Measurements from ENCODE around the gene CUX1.

DNA sequence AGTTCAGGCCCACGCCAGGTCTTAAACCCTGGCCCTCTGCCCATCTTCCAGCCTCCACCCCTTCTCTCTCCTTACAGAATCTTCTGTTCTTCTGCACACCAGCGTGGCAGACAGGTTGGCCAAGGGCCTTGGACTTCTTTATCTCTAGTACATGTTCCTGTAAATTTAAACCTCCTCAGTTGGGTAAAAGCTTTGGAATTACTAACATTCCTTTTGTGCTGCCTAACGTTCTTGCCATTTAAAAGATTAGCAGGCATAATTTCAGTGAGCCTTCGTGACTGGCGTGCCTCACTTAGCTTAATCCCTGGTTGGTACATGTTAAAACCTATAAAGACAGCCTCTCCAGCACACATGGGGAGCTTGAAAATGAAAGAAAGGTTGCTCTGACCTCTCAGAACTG is 192.2 kb downstream of the CUX1 start:
- TF ChIP-seq, protein P1, sequence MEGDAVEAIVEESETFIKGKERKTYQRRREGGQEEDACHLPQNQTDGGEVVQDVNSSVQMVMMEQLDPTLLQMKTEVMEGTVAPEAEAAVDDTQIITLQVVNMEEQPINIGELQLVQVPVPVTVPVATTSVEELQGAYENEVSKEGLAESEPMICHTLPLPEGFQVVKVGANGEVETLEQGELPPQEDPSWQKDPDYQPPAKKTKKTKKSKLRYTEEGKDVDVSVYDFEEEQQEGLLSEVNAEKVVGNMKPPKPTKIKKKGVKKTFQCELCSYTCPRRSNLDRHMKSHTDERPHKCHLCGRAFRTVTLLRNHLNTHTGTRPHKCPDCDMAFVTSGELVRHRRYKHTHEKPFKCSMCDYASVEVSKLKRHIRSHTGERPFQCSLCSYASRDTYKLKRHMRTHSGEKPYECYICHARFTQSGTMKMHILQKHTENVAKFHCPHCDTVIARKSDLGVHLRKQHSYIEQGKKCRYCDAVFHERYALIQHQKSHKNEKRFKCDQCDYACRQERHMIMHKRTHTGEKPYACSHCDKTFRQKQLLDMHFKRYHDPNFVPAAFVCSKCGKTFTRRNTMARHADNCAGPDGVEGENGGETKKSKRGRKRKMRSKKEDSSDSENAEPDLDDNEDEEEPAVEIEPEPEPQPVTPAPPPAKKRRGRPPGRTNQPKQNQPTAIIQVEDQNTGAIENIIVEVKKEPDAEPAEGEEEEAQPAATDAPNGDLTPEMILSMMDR (IDR thresholded peaks at IDR 0.05; ENCODE audit: insufficient read depth, low read depth, low read length), result no peak
- TF ChIP-seq EZH2 (IDR thresholded peaks at IDR 0.05; ENCODE audit: insufficient read depth, low read length), result no peak

Measured in astrocyte (in vitro differentiated cells and primary cell).